Measurements from ENCODE around the gene SCAP.
"Not testable (repeated sequence)": the region's sequence is repeated elsewhere in the genome, so short reads cannot be mapped to it uniquely, and the experiment has no call there.

Gene SCAP

DNA sequence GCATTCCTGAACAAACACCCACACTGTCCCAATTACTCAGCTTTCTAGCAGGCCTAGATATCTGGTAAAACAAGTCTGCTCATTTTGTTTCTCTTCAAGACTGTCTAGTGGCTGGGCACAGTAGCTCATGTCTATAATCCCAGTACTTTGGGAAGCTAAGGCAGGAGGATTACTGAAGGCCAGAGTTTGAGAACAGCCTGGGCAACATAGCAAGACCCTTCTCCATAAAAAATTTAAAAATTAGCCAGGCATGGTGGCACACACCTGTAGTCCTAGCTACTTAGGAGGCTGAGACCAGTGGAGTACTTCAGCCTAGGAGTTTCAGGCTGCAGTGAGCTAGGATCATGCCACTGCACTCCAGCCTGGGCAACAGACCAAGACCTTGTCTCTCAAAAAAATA lies 101.2 kb downstream of the SCAP start:
- no peak overlapping the region for H3K4me3 ChIP-seq (ENCODE audit: low read length)
- no peak for DNase-seq (ENCODE audit: low read depth)
- TF ChIP-seq, protein P1, sequence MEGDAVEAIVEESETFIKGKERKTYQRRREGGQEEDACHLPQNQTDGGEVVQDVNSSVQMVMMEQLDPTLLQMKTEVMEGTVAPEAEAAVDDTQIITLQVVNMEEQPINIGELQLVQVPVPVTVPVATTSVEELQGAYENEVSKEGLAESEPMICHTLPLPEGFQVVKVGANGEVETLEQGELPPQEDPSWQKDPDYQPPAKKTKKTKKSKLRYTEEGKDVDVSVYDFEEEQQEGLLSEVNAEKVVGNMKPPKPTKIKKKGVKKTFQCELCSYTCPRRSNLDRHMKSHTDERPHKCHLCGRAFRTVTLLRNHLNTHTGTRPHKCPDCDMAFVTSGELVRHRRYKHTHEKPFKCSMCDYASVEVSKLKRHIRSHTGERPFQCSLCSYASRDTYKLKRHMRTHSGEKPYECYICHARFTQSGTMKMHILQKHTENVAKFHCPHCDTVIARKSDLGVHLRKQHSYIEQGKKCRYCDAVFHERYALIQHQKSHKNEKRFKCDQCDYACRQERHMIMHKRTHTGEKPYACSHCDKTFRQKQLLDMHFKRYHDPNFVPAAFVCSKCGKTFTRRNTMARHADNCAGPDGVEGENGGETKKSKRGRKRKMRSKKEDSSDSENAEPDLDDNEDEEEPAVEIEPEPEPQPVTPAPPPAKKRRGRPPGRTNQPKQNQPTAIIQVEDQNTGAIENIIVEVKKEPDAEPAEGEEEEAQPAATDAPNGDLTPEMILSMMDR (IDR thresholded peaks at IDR 0.05; ENCODE audit: insufficient read depth, low read depth, low read length, missing control alignments): no peak

DNA sequence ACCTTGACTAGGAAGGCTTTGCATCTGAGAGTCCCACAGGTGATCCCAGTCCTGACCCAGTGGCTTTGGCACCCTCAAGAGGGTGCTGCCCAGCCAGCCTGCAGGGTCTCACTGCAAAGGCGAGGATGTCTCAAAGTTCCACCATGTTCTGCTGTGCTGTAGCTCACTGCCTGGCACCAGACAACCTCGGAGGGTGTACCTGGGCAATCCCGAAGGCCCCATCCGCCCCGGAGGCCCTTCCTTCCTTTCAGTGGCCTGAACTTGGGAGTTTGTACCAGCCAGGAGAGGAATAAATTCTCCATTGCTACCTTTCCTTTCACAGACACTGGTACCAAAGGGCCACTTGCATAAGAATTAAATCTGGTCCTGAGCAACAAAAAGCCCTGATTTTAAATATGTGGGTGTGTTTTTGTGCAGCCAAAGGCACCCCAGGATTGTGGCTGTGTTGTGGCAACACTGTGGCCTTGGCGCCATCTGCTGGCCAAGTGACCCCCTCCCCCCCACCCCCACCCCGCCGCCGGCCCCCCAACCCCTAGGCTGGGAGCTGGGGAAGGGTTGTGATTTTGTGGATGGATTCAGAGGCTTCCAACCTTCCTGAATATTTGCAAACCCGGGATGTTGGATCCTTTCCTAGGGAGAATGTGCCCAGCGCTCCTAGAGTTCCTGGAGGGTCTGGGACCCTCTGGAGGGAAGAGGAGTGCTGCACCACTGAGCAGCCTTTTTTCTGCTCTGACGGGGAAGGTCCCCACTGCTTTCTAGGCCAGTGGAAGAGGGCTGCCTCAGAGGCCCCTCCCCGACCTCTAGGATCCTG lies 104.6 kb downstream of the SCAP start:
- TF ChIP-seq, protein P1 (IDR thresholded peaks at IDR 0.05; ENCODE audit: insufficient read depth, low read depth, low read length, missing control alignments): peak; percentile 22
- H3K4me3 ChIP-seq (ENCODE audit: low read length): no peak overlapping the region
- peak; percentile 31 for DNase-seq (ENCODE audit: low read depth)

DNA sequence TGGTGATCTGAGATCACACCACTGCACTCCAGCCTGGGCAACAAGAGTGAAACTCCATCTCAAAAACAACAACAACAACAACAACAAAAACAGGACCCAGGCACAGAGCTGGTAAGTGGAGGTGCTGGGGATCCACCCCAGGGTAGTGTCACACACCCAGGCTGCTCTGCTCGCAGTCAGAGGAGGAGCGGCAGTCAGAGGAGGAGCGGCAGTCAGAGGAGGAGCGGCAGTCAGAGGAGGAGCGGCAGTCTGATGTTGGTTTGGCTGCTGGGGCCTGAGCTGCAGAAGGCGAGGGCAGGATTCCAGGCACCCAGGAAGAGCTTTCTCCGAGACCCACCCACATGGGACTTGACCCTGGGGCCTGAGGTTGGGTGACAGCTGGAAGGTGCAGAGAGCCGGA lies 105.7 kb downstream of the SCAP start:
- H3K4me3 ChIP-seq (ENCODE audit: low read length); DNase-seq (ENCODE audit: low read depth): not testable (repeated sequence)

DNA sequence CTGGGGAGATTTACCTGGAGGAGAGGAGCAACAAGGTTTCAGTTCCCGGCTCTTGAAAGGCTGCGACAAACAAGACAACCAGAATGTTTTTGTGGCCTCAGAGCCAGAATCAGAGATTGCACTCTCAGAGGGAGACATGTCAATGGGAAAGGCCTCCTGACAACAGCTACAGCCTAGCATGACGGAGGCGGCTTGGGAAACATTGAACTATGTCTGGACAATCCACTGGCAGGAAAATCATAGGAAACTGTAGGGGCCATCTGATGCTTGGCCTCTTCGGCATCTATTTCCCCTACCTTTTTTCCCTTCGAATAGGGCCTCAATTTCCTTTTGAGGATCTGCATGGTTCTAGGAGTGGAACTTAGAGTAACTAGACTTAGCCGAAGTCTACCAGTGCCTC lies 108.1 kb downstream of the SCAP start:
- TF ChIP-seq, protein P1 (IDR thresholded peaks at IDR 0.05; ENCODE audit: insufficient read depth, low read depth, low read length, missing control alignments): no peak
- no peak for DNase-seq (ENCODE audit: low read depth)
- no peak overlapping the region for H3K4me3 ChIP-seq (ENCODE audit: low read length)

DNA sequence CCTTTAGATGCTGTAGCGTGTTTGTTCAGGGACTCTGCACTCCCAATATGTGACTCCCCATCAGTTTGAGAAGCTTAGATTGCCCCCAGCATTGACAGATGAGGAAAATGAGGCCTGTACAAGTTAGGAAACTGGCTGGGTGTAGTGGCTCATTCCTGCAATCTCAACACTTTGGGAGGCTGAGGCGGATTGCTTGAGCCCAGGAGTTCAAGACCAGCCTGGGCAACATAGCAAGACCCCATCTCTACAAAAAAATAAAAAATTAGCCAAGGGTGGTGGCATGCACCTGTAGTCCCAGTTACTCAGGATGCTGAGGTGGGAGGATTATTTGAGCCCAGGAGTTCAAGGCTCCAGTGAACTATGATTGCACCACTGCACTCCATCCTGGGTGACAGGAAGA lies 108.9 kb downstream of the SCAP start:
- TF ChIP-seq, protein P1 (IDR thresholded peaks at IDR 0.05; ENCODE audit: insufficient read depth, low read depth, low read length, missing control alignments): no peak
- no peak overlapping the region for H3K4me3 ChIP-seq (ENCODE audit: low read length)
- no peak for DNase-seq (ENCODE audit: low read depth)

DNA sequence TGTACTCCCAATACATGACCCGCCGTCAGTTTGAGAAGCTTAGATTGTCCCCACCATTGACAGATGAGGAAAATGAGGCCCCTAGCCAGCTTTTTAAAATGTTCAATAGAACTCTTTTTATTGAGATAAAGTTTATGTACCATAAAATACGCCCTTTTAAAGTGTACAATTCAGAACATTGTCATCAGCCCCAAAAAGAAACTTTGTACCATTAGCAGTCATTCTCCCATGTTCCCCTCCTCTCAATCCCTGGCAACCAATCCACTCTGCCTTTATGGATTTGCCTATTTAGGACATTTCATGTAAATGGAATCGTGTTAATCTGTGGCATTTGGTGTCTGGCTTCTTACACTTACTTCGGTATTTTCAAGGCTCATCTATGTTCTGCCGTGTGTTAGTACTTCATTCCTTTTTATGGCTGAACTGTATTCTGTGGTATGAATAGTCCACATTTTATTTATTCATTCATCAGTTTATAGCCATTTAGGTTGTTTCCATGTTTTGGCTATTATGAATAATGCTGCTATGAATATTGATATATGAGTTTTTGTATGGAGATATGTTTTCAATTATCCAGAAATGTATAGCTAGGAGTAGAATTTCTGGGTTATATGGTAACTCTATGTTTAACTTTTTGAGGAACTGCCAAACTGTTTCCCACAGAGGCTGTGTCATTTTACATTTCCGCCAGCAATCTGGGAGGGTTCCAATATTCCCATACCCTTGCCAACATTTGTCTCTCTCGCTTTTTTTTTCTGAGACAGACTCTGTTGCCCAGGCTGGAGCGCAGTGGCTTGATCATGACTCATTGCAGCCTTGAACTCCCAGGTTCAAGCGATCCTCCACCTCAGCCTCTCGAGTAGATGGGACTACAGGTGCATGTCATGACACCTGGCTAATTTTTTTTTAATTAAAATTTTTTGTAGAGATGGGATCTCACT lies 110.3 kb downstream of the SCAP start:
- TF ChIP-seq, protein P1 (IDR thresholded peaks at IDR 0.05; ENCODE audit: insufficient read depth, low read depth, low read length, missing control alignments): no peak
- no peak overlapping the region for H3K4me3 ChIP-seq (ENCODE audit: low read length)
- DNase-seq (ENCODE audit: low read depth): peak; percentile 28
